LHCN-M2 (cell line): Measurements from ENCODE around the gene MLNR. TPM values are rescaled to one million over a fixed set of nuclear protein-coding genes. Genes with fewer than 3 reads are reported as not detected.
A peak's percentile ranks its signal among the peaks of the same experiment; 100 is the strongest.

ENCODE experiments used
- DNase-seq: peaks from one replicate; pipeline ENCODE4 v3.0.0-alpha.2; 2012; ENCODE audit warnings: low read depth
- polyA plus RNA-seq: library from polyadenylated mRNA; unstranded; fragments of >200 nt; gene quantifications from one replicate; pipeline ENCODE4 v1.2.1, GENCODE V29; 2012; ENCODE audit warnings: missing spikeins
- total RNA-seq: library from RNA; depleted of rRNA; stranded (reverse); fragments of >200 nt; gene quantifications from 2 replicates; pipeline ENCODE4 v1.2.3, GENCODE V29; 2014; rRNA removed

The MLNR gene, protein sequence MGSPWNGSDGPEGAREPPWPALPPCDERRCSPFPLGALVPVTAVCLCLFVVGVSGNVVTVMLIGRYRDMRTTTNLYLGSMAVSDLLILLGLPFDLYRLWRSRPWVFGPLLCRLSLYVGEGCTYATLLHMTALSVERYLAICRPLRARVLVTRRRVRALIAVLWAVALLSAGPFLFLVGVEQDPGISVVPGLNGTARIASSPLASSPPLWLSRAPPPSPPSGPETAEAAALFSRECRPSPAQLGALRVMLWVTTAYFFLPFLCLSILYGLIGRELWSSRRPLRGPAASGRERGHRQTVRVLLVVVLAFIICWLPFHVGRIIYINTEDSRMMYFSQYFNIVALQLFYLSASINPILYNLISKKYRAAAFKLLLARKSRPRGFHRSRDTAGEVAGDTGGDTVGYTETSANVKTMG
- total RNA-seq, result not detected in 2 replicates
- not detected for polyA plus RNA-seq

DNA sequence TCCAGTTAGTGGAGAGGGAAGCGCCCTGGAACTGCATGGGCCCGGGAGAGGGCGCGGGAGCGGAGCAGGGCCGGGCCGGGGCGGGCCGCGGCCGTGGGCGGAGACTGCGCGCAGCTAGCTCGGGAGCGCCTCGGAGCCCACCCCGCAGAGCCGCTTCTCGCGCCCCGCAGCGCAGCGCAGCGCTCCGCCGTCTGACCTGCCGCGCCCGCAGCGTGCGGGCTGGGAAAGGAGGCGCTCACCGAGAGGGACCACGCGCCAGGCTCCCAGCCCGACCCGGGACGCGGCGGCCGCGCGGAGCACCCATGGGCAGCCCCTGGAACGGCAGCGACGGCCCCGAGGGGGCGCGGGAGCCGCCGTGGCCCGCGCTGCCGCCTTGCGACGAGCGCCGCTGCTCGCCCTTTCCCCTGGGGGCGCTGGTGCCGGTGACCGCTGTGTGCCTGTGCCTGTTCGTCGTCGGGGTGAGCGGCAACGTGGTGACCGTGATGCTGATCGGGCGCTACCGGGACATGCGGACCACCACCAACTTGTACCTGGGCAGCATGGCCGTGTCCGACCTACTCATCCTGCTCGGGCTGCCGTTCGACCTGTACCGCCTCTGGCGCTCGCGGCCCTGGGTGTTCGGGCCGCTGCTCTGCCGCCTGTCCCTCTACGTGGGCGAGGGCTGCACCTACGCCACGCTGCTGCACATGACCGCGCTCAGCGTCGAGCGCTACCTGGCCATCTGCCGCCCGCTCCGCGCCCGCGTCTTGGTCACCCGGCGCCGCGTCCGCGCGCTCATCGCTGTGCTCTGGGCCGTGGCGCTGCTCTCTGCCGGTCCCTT, at the start of gene MLNR:
Gene MLNR (plus strand): TSS at position 303 of the 820 bp plus-strand sequence. CDS start 0 bp downstream, at position 303.
- no peak for DNase-seq

DNA sequence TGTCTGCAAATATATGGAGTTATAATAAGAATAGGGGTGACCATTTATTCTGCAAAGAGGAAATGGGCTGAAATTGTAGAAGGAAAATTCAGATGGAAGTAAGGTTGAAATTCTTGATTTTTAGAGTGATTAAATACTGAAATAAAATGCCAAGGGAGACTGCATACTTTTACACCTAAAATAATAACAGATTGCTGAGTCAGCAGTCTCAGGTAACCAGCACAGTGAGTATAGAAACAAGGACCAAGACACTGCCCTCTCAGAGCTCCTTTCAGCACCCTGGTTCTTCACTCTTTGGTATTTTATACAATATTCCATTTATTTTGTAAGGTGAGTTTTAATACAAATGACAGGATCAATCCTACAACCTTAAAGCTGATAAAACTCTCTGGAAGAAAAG, 48.8 kb upstream of the MLNR start:
- no peak for DNase-seq

DNA sequence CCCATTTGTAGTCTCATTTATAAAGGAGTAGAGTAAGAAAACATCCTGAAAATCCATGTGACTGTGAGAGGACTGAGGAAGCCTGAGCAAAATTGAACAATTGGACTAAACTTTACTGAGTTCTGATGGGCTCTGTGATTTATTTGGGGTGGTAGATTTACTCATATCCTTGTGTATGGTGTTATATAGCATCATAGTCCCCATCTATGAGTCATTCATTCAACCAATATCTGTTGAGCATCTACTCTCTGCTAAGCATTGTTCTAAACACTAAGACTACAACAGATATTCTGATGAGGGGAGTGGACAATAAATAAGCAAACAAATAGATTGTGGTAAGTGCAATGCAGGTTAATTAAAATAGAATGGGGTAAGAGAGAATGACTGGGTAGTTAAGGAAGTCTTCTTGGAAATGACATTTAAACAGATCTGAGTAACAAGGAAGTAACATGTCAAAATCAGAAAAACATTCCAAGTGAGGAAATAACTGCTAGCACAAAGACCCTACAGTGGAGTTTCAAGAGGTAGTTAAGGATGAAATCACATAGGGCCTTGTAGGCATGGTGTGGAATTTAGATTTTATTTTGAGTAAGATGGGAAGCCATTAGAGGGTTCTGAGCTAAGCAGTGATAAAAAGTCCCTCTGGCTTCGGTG, 36.3 kb upstream of the MLNR start:
- no peak for DNase-seq

DNA sequence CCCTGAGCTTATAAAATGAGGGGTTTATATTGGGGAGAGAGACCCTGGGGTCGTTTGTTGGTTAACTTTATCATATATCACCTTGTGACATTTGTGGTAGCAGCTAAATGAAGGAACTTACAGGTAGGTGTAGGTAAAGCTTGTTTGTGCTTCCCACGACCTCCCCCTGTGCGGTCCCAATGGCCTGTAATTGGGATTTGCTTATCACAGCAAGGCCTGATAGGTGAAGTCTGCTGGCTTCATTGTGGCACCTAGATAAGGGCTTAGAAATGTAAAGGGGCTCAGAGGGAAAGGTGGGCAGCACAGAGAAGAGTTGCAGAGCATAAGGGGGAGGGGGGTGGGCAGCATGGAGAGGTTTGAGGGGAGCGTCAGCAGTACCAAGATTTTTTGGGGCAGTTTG, 35.5 kb upstream of the MLNR start:
- no peak for DNase-seq

DNA sequence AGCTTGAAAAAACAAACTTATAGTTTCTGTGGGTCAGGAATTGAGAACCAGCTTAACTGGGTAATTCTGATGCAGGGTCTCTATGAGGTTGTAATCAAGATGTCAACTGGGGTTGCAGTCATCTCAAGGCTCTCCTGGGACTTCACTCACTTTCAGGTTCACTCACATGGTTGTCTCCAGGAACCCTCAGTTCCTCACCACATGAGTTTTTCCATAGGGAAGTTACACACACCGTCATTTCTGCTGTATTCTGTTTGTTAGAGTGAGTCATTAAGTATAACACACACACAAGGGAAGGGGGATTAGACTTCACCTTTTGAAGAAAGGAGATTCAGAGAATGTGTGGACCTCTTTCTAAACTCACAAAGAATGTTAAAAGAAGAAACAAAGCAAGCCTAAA, 34.9 kb upstream of the MLNR start:
- no peak for DNase-seq

DNA sequence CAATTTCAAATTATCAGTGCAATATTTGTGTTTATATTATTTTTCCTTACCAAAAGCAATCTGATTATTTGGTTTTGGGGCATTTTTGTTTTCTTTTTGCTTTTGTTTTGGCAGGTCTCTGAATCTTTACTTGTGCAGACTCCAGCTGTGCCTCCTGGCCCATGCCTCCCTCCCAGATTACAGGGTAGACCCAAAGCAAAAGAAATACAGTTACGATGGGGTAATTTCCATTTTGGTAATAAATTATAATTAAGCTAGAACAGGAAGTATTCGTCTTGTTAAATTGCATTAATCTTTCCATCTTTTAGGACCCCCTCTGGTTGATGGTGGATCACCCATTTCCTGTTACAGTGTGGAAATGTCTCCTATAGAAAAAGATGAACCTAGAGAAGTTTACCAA, 29.2 kb upstream of the MLNR start:
- DNase-seq, result no peak

DNA sequence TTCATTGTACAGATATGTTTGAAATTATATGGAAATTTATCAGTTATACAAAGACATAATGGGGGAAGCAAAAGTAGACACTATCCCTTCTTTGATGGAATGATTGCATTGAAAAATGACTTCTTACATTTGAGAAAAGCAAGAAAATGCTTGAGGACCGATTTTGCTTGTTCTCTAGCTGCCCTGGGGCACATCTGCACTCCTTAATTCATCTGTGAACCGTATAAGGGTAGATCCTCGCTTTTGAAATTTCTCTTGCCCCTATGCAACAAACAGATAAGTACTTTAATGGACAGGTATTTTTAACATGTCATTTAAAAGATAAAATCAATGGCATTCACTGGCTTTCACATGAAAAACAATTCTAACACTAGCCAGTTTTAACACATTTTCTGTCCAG, 13.5 kb upstream of the MLNR start:
- DNase-seq, result no peak

DNA sequence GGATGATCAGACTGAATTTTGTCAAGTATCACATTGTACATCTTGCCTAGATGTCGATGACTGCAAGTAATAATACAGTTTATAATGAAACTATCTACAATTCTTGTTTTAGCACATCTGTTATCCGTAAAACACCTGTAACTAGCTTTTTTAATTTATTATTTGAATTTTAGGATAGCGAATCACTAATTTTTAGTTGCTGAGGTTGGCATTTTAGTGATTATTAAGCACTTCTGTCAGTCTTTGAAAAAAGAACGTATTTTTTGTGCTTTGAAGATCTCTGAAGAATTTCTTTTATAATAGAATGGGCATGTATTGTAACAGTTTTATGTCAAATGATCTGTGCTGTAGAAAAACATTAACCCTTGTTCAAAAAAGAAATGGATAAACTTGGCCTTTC, 11.5 kb upstream of the MLNR start:
- no peak for DNase-seq

DNA sequence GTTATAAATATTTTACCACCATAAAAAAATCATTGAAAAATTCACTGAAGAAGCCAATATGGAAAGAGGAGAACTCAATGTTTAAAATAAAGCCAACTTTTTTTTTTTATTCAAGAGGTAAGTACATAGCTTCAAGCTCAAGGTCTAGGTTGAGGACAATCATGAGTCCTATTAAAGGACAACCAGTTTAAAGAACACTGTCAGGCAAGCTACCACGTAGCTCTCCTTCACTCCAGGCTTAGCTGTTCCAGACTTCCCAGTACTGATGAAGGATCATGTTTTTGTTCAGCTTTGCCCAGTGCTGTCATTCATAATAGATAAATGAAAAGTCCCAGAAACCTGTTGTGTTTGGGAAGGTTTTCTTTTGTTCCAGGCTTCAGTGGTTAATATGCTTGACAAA, 10.0 kb upstream of the MLNR start:
- DNase-seq, result no peak

DNA sequence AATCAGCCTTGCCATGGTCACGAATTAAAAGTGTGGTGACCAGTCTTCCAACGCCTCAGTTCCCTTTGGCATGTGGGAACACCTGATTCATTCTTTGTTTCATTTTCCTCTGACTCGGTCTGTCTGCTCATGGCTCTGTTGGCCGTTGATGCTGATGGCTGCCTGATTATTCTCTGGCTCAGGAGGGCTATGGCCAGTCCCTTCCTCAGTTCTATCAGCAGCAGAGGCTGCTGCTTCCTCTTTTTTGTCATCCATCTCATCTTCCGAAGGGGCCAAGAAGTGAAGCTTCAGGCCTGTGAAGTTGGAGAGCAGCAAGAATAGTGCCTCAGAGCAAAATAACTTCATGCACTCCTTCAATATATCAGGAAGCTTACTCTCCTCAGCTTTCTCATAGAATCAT, 9.5 kb upstream of the MLNR start:
- no peak for DNase-seq

DNA sequence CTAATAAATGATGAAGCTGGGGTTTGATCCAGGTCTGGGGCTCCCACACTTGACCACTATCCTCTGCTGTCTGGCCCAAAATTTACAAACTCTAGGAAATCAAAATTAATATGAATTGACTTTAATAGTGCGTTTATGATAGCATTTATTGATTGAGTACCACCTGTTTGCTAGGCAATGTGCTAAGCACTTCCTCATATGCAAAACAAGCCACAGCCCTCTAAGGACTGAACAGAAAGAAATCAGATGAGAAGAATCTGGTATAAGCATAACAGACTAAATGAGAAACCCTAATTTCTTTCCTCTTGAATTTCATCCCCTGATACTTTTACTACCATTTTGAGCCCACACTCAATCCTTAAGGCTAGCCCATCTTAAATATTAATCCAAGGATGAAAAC, 6.6 kb upstream of the MLNR start:
- DNase-seq, result no peak

DNA sequence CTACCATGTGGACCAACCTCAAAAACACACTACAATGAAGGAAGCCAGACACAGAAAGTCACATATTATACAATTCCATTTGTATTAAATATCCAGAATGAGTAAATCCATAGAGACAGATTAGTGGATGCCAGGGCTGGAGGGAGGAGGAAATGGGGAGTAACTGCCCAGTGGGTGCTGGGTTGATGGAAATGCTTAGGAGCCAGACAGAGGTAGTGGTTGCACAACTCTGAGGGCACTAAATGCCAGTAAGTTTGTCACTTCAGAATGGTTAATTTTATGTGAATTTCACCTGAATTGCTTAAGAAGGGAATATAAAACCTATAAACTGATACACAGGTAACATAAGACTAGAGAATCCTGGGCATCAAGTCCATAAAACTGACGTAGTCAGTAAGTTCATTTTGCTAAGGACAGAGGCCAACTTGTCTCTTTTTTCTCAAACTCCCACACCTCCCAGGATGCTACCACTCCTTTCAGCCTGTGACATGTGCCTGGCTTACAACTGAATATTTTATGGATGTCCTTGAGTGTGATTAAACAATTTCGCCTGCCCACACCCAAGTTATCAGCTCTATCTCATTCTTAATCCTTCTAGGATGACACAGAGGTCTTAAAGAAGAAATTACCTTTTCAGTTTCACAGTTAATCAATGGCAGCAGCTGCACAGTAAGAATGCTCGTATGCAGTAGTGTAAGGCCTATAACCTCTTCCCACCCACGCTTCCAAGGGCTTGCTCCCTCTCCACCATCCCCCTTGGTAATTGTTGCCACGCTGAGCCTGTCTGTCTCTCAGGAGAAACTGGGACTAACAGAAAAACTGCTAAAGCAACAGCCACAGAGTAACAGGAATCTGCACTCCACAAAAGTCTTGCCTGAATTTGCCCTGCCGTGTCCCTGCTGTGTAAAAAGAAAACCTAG, 5.9 kb upstream of the MLNR start:
- no peak for DNase-seq

DNA sequence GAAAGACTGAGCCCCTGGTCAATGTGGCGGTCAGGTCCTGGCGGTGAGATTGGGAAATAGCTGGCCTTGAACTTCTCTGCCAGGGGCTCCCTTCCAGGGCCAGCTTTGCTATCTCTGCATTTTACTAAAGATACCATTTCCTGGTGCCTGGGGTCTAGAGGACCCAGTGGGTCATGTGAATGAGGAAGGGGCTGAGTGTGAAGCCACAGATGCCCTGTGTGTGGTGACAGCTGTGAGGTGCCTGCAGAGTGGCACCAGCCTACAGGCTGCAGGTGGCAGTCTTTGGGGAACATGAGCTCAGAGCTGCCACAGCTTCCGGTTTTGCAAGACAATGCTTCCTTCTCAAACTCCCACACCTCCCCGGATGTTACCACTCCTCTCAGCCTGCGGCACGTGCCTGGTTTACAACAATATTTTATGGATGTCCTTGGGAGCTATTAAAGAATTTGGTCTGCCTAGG, 5.2 kb upstream of the MLNR start:
- DNase-seq, result peak; percentile 16

DNA sequence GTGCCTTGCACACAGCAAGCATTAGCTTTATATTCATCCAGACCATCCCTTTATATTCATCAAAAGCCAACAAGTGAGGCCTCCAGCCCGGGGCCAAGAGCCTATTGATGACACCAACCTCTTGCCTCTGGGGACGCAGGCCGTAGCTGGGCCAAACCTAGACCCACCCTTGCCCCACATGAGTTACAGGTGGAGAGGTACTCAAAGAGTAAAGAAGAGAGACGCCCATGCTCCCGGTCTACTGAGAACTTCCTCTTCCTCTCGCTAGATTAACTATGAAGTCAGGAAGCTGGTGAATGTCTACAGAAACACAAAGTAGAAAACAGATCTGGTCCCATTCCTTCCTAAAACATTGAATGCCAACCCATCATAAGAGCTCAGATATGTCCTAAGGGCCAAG, 3.8 kb upstream of the MLNR start:
- no peak for DNase-seq

DNA sequence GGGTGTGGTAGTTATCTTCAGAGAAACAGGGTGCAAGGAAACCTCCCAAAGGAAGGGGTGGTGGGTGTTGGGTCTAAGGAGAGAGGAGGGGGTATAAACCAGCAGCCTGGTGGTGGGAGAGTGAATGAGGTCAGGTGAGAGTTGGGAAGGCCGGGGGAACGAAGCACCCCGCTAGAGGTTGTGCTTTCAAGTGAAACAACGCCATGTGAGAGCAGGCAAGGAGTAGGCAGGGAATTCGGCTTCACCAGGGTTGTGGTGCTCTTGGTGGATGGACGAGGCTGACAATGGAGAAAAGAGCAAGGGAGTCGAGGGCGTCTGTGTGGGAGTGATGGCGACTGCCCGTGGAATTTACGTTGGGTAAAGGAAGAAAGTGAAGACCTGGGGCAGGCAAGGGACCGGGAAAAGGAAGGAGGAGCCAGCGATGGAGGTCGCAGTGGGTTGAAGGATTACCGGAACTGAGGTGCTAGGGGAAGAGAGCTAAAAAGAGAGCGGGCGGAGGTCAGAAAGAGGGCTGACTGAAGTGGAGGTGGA, 2.1 kb upstream of the MLNR start:
- DNase-seq, result no peak

DNA sequence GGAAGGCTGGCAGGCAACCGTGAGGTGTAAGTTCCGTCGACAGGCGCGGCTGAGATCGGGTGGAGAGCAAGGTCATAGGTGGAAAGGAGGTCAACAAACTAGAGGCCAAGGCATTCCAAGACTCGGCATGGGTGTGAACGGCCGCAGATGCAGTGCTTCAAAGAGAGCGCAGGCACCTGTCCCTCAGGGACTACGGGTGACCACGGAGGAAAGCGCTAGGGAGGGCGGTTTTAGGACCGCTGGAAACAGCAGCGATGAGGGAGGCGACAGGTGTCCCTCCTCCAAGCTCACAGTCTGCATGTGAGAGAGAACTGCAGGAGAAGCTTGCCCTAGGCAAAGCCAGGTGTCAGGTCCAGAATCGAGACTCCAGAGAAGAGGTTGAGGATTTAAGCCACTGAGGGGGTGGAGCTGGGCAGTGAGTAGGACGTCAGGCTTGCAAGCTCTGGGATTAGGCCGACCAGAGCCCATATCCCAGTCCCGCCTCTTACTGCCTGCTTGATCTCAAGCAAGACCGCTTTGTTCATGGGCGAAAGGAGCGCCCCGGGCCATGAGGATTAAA, 1.6 kb upstream of the MLNR start:
- DNase-seq, result no peak

DNA sequence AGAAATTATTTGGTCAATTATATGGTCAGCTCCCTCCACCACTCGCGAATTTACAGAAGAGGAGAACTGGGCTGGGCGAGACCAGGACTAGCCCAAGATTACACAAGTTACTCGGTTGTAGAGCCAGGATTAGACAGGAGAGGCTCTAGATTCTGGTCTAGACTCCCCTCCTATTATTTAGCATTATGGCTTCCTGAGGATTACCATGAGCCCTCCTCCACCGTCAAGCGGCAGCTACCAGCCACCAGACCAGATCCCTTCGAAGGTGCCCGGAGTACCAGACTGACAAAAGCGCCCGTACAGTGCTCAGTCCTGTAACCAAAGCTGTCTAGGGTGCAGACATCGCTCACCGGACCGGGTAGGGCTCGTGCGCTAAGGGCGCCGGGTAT, 497 bp upstream of the MLNR start:
- peak; percentile 9 for DNase-seq

DNA sequence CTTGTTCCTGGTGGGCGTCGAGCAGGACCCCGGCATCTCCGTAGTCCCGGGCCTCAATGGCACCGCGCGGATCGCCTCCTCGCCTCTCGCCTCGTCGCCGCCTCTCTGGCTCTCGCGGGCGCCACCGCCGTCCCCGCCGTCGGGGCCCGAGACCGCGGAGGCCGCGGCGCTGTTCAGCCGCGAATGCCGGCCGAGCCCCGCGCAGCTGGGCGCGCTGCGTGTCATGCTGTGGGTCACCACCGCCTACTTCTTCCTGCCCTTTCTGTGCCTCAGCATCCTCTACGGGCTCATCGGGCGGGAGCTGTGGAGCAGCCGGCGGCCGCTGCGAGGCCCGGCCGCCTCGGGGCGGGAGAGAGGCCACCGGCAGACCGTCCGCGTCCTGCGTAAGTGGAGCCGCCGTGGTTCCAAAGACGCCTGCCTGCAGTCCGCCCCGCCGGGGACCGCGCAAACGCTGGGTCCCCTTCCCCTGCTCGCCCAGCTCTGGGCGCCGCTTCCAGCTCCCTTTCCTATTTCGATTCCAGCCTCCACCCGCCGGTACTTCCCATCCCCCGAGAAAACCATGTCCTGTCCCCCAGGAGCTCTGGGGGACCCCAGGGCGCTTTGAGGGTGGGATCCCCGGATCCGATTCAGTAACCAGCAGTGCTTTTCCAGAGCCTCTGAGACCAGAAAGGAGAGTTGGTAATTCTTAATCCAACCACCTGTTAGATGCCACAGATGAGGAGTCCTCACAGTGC, 885 bp downstream of the MLNR start:
- DNase-seq, result no peak

DNA sequence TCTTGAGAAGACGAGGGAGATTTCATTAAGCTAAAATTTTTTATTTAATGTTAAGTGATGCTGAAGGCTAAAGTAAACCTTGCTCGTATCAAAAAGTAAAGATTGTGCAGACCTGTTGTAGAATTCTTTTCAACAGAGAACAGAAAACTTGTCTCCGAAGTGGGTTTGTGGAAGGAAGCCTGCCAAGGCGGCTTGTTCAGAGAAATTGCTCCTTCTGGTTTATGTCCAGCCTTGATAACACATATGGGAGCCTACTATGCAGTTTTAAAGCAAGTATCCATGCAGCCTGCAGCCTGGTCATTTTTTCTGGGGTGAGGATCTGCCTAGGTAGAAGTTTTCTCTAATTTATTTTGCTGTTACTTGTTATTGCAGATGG, 1.4 kb downstream of the MLNR start:
- DNase-seq, result no peak
